IMR-90 (cell line): Measurements from ENCODE around the gene RPS6KA3. TPM values are rescaled to one million over a fixed set of nuclear protein-coding genes. Genes with fewer than 3 reads are reported as not detected.

Experiments
- ATAC-seq: fragments of 200-7000 bp; cut with Tn5 transposase; 2 replicates; pipeline ENCODE4 v1.9.1; 2020; ENCODE audit warnings: low read depth, mild to moderate bottlenecking, moderate library complexity
- BruUV-seq: library from RNA; stranded (reverse); fragments of 400-500 nt; replicated peaks from 2 replicates; lab custom pipeline; 2021; lab: Mats Ljungman, UMichigan
- CTCF ChIA-PET: fragments of 300-600 bp; formaldehyde crosslinking; extraction: SDS; loops from one replicate; lab custom pipeline; 2021; ENCODE audit warnings: antibody characterized with exemption; lab: Yijun Ruan, JAX
- POLR2A ChIA-PET: fragments of 300-600 bp; sonication (Branson Sonifier 250); formaldehyde crosslinking; loops from one replicate; lab custom pipeline; 2022; ENCODE audit warnings: antibody characterized with exemption; ENCODE audit not compliant: unreplicated experiment; lab: Charles Lee
- DNase-seq: peaks from one replicate; pipeline ENCODE4 v3.0.0; 2013
- H2AFZ ChIP-seq: replicated peaks from 2 replicates; pipeline ENCODE3; 2013; ENCODE audit warnings: low read length, mild to moderate bottlenecking; ENCODE audit not compliant: poor library complexity
- H2AK5ac ChIP-seq: 2 replicates; pipeline ENCODE4 v1.6.1; 2013; ENCODE audit warnings: low read depth, low read length, inconsistent platforms
- H2AK9ac ChIP-seq: replicated peaks from 2 replicates; pipeline ENCODE3; 2013; ENCODE audit warnings: mild to moderate bottlenecking, low read depth, low read length, moderate library complexity; ENCODE audit not compliant: poor library complexity
- H2BK120ac ChIP-seq: 2 replicates; pipeline ENCODE4 v1.6.1; 2013; ENCODE audit warnings: low read depth, low read length, inconsistent platforms
- H2BK15ac ChIP-seq: 3 replicates; pipeline ENCODE4 v1.6.1; 2013; ENCODE audit warnings: low read depth, low read length, inconsistent platforms
- H2BK20ac ChIP-seq: 2 replicates; pipeline ENCODE4 v1.6.1; 2013; ENCODE audit warnings: low read depth, mild to moderate bottlenecking, inconsistent platforms, low read length, moderate library complexity
- H2BK5ac ChIP-seq: 2 replicates; pipeline ENCODE4 v1.6.1; 2013; ENCODE audit warnings: mild to moderate bottlenecking, low read depth, low read length, inconsistent platforms; ENCODE audit not compliant: poor library complexity, severe bottlenecking
- H3K14ac ChIP-seq: replicated peaks from 2 replicates; pipeline ENCODE4 v1.6.1; 2013; ENCODE audit warnings: low read depth, low read length, inconsistent platforms
- H3K18ac ChIP-seq: 2 replicates; pipeline ENCODE4 v1.6.1; 2013; ENCODE audit warnings: low read depth, low read length, control low read depth
- H3K23ac ChIP-seq: 2 replicates; pipeline ENCODE4 v1.6.1; 2013; ENCODE audit warnings: low read depth, low read length, inconsistent platforms
- H3K27ac ChIP-seq: 2 replicates; pipeline ENCODE4 v1.5.1; 2013; ENCODE audit warnings: mild to moderate bottlenecking, control low read depth, low read length; ENCODE audit not compliant: insufficient read depth
- H3K27me3 ChIP-seq: 2 replicates; pipeline ENCODE4 v1.6.1; 2013; ENCODE audit warnings: low read length; ENCODE audit not compliant: control insufficient read depth, insufficient read depth
- H3K36me3 ChIP-seq: 2 replicates; pipeline ENCODE4 v1.6.1; 2013; ENCODE audit warnings: low read length, mixed read lengths; ENCODE audit not compliant: control insufficient read depth, insufficient read depth
- H3K4ac ChIP-seq: 2 replicates; pipeline ENCODE4 v1.6.1; 2013; ENCODE audit warnings: low read depth, low read length, inconsistent platforms
- H3K4me1 ChIP-seq: 2 replicates; pipeline ENCODE4 v1.6.1; 2013; ENCODE audit warnings: low read length, mixed read lengths; ENCODE audit not compliant: control insufficient read depth, insufficient read depth
- H3K4me2 ChIP-seq: 2 replicates; pipeline ENCODE4 v1.6.1; 2013; ENCODE audit warnings: low read depth, mild to moderate bottlenecking, control low read depth, low read length, moderate library complexity
- H3K4me3 ChIP-seq: 2 replicates; pipeline ENCODE4 v1.5.1; 2013; ENCODE audit warnings: low read depth, mild to moderate bottlenecking, control low read depth, low read length, moderate library complexity; ENCODE audit not compliant: insufficient read depth
- H3K56ac ChIP-seq: 2 replicates; pipeline ENCODE4 v1.6.1; 2013; ENCODE audit warnings: low read length, inconsistent platforms; ENCODE audit not compliant: insufficient read depth; ENCODE audit errors: extremely low read depth
- H3K79me1 ChIP-seq, 2 experiments: 2 replicates each; pipeline ENCODE4 v1.6.1; 2013; ENCODE audit warnings: low read length in 2 of 2, inconsistent platforms in 1 of 2, low read depth in 1 of 2
- H3K9ac ChIP-seq: 2 replicates; pipeline ENCODE4 v1.6.1; 2013; ENCODE audit warnings: low read depth, low read length, control low read depth
- H3K9me1 ChIP-seq: 2 replicates; pipeline ENCODE4 v1.6.1; 2013; ENCODE audit warnings: low read length, inconsistent platforms; ENCODE audit not compliant: insufficient read depth
- H3K9me3 ChIP-seq: 2 replicates; pipeline ENCODE4 v1.6.1; 2013; ENCODE audit warnings: low read length; ENCODE audit not compliant: control insufficient read depth, insufficient read depth
- H4K20me1 ChIP-seq: 2 replicates; pipeline ENCODE4 v1.6.1; 2013; ENCODE audit warnings: low read length, inconsistent platforms; ENCODE audit not compliant: insufficient read depth
- H4K5ac ChIP-seq: 2 replicates; pipeline ENCODE4 v1.6.1; 2013; ENCODE audit warnings: mild to moderate bottlenecking, low read depth, low read length, control low read depth
- H4K8ac ChIP-seq, 2 experiments: 2 replicates each; pipeline ENCODE4 v1.6.1; 2013; ENCODE audit warnings: low read depth in 2 of 2, low read length in 2 of 2, control low read depth in 1 of 2, inconsistent platforms in 1 of 2
- H4K91ac ChIP-seq: 2 replicates; pipeline ENCODE4 v1.6.1; 2013; ENCODE audit warnings: low read depth, low read length, inconsistent platforms; ENCODE audit not compliant: insufficient read depth
- BHLHE40 ChIP-seq: fragments of 150-350 bp; IDR thresholded peaks from 2 replicates; pipeline ENCODE4 v1.6.1; 2016; ENCODE audit warnings: mild to moderate bottlenecking, low read depth, low read length
- CEBPB ChIP-seq: IDR thresholded peaks from 2 replicates; pipeline ENCODE4 v1.6.1; 2012; ENCODE audit warnings: low read depth, low read length, improper control_type of control experiment
- CHD1 ChIP-seq: IDR thresholded peaks from 2 replicates; pipeline ENCODE4 v1.6.1; 2012; ENCODE audit warnings: low read depth, low read length, improper control_type of control experiment
- FOS ChIP-seq: fragments of 150-350 bp; IDR thresholded peaks from 2 replicates; pipeline ENCODE4 v1.6.1; 2016; ENCODE audit warnings: low read depth, low read length
- MAFK ChIP-seq: IDR thresholded peaks from 2 replicates; pipeline ENCODE4 v1.6.1; 2012; ENCODE audit warnings: low read depth, low read length, improper control_type of control experiment
- MAZ ChIP-seq: IDR thresholded peaks from 2 replicates; pipeline ENCODE4 v1.6.1; 2012; ENCODE audit warnings: low read depth, mild to moderate bottlenecking, low read length, improper control_type of control experiment, moderate library complexity, borderline replicate concordance
- MXI1 ChIP-seq: IDR thresholded peaks from 2 replicates; pipeline ENCODE4 v1.6.1; 2012; ENCODE audit warnings: low read depth, mild to moderate bottlenecking, low read length, moderate library complexity, borderline replicate concordance
- NFE2L2 ChIP-seq: fragments of 150-350 bp; IDR thresholded peaks from 2 replicates; pipeline ENCODE4 v1.6.1; 2016; ENCODE audit warnings: low read depth, mild to moderate bottlenecking, low read length
- POLR2A ChIP-seq: IDR thresholded peaks from 2 replicates; pipeline ENCODE4 v1.6.1; 2012; ENCODE audit warnings: mild to moderate bottlenecking, low read depth, low read length
- RAD21 ChIP-seq: IDR thresholded peaks from 2 replicates; pipeline ENCODE4 v1.6.1; 2012; ENCODE audit warnings: low read length, improper control_type of control experiment
- RCOR1 ChIP-seq: IDR thresholded peaks from 2 replicates; pipeline ENCODE4 v1.6.1; 2012; ENCODE audit warnings: mild to moderate bottlenecking, low read length, improper control_type of control experiment; ENCODE audit not compliant: insufficient replicate concordance
- RFX5 ChIP-seq: IDR thresholded peaks from 2 replicates; pipeline ENCODE4 v1.8.0; 2012; ENCODE audit warnings: low read depth, mild to moderate bottlenecking, low read length, moderate library complexity
- SMC3 ChIP-seq: fragments of 150-350 bp; IDR thresholded peaks from 2 replicates; pipeline ENCODE4 v1.6.1; 2016; ENCODE audit warnings: low read depth, mild to moderate bottlenecking, antibody characterized with exemption, low read length, moderate library complexity
- WGBS, 2 experiments: methylation state at CpG; one replicate each; pipeline versions ENCODE4 v1.1.5 to v1.1.7; 2013; ENCODE audit warnings: missing lambda C conversion rate in 2 of 2; ENCODE audit not compliant: insufficient read length in 1 of 2; ENCODE audit errors: extremely low coverage in 2 of 2; 5-methylcytosine and 5-hydroxymethylcytosine counted together
- dilution Hi-C: fragments of 300-500 bp; cut with HindIII; formaldehyde crosslinking; loops from one replicate; pipeline ENCODE4 v1.14.3; 2018; ENCODE audit warnings: low sequenced_read_pairs; ENCODE audit not compliant: unreplicated experiment
- in situ Hi-C: fragments of 300-500 bp; cut with MboI; formaldehyde crosslinking; loops from 3 replicates; pipeline ENCODE4 v1.14.3; 2019; ENCODE audit warnings: low sequenced_read_pairs, inconsistent platforms, mixed read lengths
- intact Hi-C: fragments of 100-400 bp; cut with micrococcal nuclease; formaldehyde crosslinking; loops from 2 replicates; pipeline ENCODE4 v1.10.0; 2022
- polyA plus RNA-seq, 3 experiments: library from polyadenylated mRNA; depleted of rRNA; stranded (reverse); fragments of >200 nt; gene quantifications; 2 replicates each; pipeline ENCODE4 v1.2.3, GENCODE V29; 2012; ENCODE audit warnings: low replicate concordance in 1 of 3
- total RNA-seq: library from RNA; depleted of rRNA; stranded (reverse); fragments of >200 nt; gene quantifications from 2 replicates; pipeline ENCODE4 v1.2.3, GENCODE V29; 2012
- TF ChIP-seq, protein P1 (sequence below): fragments of 150-350 bp; IDR thresholded peaks from 2 replicates; pipeline ENCODE4 v1.6.1; 2017; ENCODE audit warnings: mild to moderate bottlenecking, antibody characterized with exemption, low read length, low read depth
- TF ChIP-seq, protein P2 (sequence below): fragments of 150-350 bp; IDR thresholded peaks from 2 replicates; pipeline ENCODE4 v1.6.1; 2016; ENCODE audit warnings: low read depth, mild to moderate bottlenecking, low read length, moderate library complexity, borderline replicate concordance
- TF ChIP-seq, protein P3 (sequence below): conservative IDR thresholded peaks from 2 replicates; pipeline ENCODE4 v1.5.1; 2012; ENCODE audit warnings: mild to moderate bottlenecking, low read depth, low read length, improper control_type of control experiment

RPS6KA3 gene
- total and polyA plus RNA-seq, 2 of the 4 experiments (the other 2 are of a cell fraction), result 20.8 to 43.9 TPM

DNA sequence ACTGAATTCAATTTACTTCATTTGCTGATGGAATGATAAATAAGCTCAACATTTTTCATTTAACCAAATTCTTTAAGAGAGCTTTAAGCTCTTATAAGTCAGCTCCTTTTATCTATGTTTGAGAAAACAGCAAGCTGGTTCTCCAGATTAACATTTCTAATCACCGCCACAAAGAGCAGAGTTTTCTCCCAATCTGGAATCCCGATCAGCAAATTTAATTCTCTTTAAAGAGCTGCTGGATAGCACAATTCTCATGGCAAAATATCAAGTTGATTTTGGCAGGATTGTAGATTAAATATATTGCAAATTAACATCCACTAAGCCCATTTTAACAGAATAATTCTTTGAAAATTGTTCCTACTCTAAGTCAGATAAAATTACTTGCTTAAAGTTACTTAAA lies 48.8 kb downstream of the RPS6KA3 start:
- no peak overlapping the region for H3K9ac ChIP-seq
- no peak overlapping the region for H4K5ac ChIP-seq
- CTCF ChIA-PET, result interaction anchor here (0.6 to 0.9 kb wide), 2 partner anchors 38 to 312 kb away, joined by 3 to 4 read pairs; no protein-coding TSS in a partner anchor
- no peak overlapping the region for H3K4me2 ChIP-seq
- no peak overlapping the region for H3K14ac ChIP-seq
- in situ Hi-C loops, result no loop called here
- TF ChIP-seq RCOR1 (no peak), MAZ (no peak), MXI1 (no peak), MAFK (no peak), RFX5 (no peak), POLR2A (no peak), RAD21 (no peak), NFE2L2 (no peak), SMC3 (no peak), CEBPB (no peak), CHD1 (no peak), BHLHE40 (no peak), FOS (no peak)
- TF ChIP-seq, protein P1, sequence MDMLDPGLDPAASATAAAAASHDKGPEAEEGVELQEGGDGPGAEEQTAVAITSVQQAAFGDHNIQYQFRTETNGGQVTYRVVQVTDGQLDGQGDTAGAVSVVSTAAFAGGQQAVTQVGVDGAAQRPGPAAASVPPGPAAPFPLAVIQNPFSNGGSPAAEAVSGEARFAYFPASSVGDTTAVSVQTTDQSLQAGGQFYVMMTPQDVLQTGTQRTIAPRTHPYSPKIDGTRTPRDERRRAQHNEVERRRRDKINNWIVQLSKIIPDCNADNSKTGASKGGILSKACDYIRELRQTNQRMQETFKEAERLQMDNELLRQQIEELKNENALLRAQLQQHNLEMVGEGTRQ, result no peak
- TF ChIP-seq, protein P2, sequence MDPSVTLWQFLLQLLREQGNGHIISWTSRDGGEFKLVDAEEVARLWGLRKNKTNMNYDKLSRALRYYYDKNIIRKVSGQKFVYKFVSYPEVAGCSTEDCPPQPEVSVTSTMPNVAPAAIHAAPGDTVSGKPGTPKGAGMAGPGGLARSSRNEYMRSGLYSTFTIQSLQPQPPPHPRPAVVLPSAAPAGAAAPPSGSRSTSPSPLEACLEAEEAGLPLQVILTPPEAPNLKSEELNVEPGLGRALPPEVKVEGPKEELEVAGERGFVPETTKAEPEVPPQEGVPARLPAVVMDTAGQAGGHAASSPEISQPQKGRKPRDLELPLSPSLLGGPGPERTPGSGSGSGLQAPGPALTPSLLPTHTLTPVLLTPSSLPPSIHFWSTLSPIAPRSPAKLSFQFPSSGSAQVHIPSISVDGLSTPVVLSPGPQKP, result no peak
- TF ChIP-seq, protein P3, sequence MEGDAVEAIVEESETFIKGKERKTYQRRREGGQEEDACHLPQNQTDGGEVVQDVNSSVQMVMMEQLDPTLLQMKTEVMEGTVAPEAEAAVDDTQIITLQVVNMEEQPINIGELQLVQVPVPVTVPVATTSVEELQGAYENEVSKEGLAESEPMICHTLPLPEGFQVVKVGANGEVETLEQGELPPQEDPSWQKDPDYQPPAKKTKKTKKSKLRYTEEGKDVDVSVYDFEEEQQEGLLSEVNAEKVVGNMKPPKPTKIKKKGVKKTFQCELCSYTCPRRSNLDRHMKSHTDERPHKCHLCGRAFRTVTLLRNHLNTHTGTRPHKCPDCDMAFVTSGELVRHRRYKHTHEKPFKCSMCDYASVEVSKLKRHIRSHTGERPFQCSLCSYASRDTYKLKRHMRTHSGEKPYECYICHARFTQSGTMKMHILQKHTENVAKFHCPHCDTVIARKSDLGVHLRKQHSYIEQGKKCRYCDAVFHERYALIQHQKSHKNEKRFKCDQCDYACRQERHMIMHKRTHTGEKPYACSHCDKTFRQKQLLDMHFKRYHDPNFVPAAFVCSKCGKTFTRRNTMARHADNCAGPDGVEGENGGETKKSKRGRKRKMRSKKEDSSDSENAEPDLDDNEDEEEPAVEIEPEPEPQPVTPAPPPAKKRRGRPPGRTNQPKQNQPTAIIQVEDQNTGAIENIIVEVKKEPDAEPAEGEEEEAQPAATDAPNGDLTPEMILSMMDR, result no peak
- H3K36me3 ChIP-seq, result no peaks in the 10 kb centered on the region
- no peak overlapping the region for H3K27ac ChIP-seq
- H3K18ac ChIP-seq, result no peak overlapping the region
- H3K79me1 ChIP-seq, result peaks cover 0 to 12% of the 10 kb centered on the region in 2 experiments; a peak in 2 of 4 replicates
- no CpG with 5 or more reads among the region's 2 CpGs for WGBS, 2 experiments
- H3K56ac ChIP-seq, result no peak overlapping the region
- no peak overlapping the region for H2AK9ac ChIP-seq
- no peak overlapping the region for H2BK20ac ChIP-seq
- no peak overlapping the region for H3K4me3 ChIP-seq
- no peaks in the 10 kb centered on the region for H4K20me1 ChIP-seq
- H2BK120ac ChIP-seq, result no peak overlapping the region
- no TSS peak for BruUV-seq
- H3K9me3 ChIP-seq, result no peaks in the 10 kb centered on the region
- no peak overlapping the region for H4K8ac ChIP-seq
- intact Hi-C loops, result no loop called here
- H3K4ac ChIP-seq, result no peak overlapping the region
- H4K91ac ChIP-seq, result no peak overlapping the region
- H2BK5ac ChIP-seq, result no peak overlapping the region
- H3K27me3 ChIP-seq, result no peaks in the 10 kb centered on the region
- POLR2A ChIA-PET, result no interaction called here
- DNase-seq (no peak), ATAC-seq (no peak)
- no peak overlapping the region for H3K23ac ChIP-seq
- no peak overlapping the region for H2AFZ ChIP-seq
- no peak overlapping the region for H2BK15ac ChIP-seq
- H3K9me1 ChIP-seq, result no peaks in the 10 kb centered on the region
- peaks cover 2% of the 10 kb centered on the region; the same call in 1 of the 2 replicates for H3K4me1 ChIP-seq
- H2AK5ac ChIP-seq, result no peak overlapping the region
- dilution Hi-C loops, result no loop called here
